Measurements from ENCODE around the gene DLX1.
"Not testable (repeated sequence)": the region's sequence is repeated elsewhere in the genome, so short reads cannot be mapped to it uniquely, and the experiment has no call there.

Gene DLX1

GRCh38 chr2:172060118-172060517 lies 25.2 kb upstream of the DLX1 start:
- H3K4me3 ChIP-seq (ENCODE audit: low read length); DNase-seq (ENCODE audit: low read depth, low spot score): not testable (repeated sequence)

- no peak for DNase-seq (ENCODE audit: low read depth, low spot score)
- H3K4me3 ChIP-seq (ENCODE audit: low read length) = no peak overlapping the region
Observed at GRCh38 chr2:172062402-172063004, 22.8 kb upstream of the DLX1 start.

- H3K4me3 ChIP-seq (ENCODE audit: low read length) = no peak overlapping the region
- DNase-seq (ENCODE audit: low read depth, low spot score) = no peak
Observed at GRCh38 chr2:172063446-172063845, 21.9 kb upstream of the DLX1 start.

- no peak for DNase-seq (ENCODE audit: low read depth, low spot score)
- no peak overlapping the region for H3K4me3 ChIP-seq (ENCODE audit: low read length)
Observed at GRCh38 chr2:172065111-172065510, 20.2 kb upstream of the DLX1 start.

GRCh38 chr2:172066394-172066886 lies 18.9 kb upstream of the DLX1 start:
- no peak overlapping the region for H3K4me3 ChIP-seq (ENCODE audit: low read length)
- no peak for DNase-seq (ENCODE audit: low read depth, low spot score)

GRCh38 chr2:172067905-172068304 lies 17.4 kb upstream of the DLX1 start:
- H3K4me3 ChIP-seq (ENCODE audit: low read length); DNase-seq (ENCODE audit: low read depth, low spot score): not testable (repeated sequence)

- no peak overlapping the region for H3K4me3 ChIP-seq (ENCODE audit: low read length)
- no peak for DNase-seq (ENCODE audit: low read depth, low spot score)
Observed at GRCh38 chr2:172070936-172071335, 14.4 kb upstream of the DLX1 start.

GRCh38 chr2:172072303-172072702 lies 13.0 kb upstream of the DLX1 start:
- no peak overlapping the region for H3K4me3 ChIP-seq (ENCODE audit: low read length)
- peak; percentile 35 for DNase-seq (ENCODE audit: low read depth, low spot score)

- DNase-seq (ENCODE audit: low read depth, low spot score) = no peak
- H3K4me3 ChIP-seq (ENCODE audit: low read length) = no peak overlapping the region
Observed at GRCh38 chr2:172072706-172073105, 12.6 kb upstream of the DLX1 start.

- no peak for DNase-seq (ENCODE audit: low read depth, low spot score)
- H3K4me3 ChIP-seq (ENCODE audit: low read length) = no peak overlapping the region
Observed at GRCh38 chr2:172073518-172073917, 11.8 kb upstream of the DLX1 start.

- no peak overlapping the region for H3K4me3 ChIP-seq (ENCODE audit: low read length)
- DNase-seq (ENCODE audit: low read depth, low spot score) = no peak
Observed at GRCh38 chr2:172074254-172074653, 11.1 kb upstream of the DLX1 start.

GRCh38 chr2:172079416-172079815 lies 5.9 kb upstream of the DLX1 start:
- H3K4me3 ChIP-seq (ENCODE audit: low read length) = no peak overlapping the region
- no peak for DNase-seq (ENCODE audit: low read depth, low spot score)

GRCh38 chr2:172079838-172080640 lies 5.3 kb upstream of the DLX1 start:
- DNase-seq (ENCODE audit: low read depth, low spot score) = no peak
- H3K4me3 ChIP-seq (ENCODE audit: low read length) = no peak overlapping the region

GRCh38 chr2:172080641-172081220 lies 4.6 kb upstream of the DLX1 start:
- no peak overlapping the region for H3K4me3 ChIP-seq (ENCODE audit: low read length)
- DNase-seq (ENCODE audit: low read depth, low spot score) = no peak

GRCh38 chr2:172081221-172082022 lies 3.9 kb upstream of the DLX1 start:
- no peak for DNase-seq (ENCODE audit: low read depth, low spot score)
- no peak overlapping the region for H3K4me3 ChIP-seq (ENCODE audit: low read length)

GRCh38 chr2:172082105-172082943 lies 3.0 kb upstream of the DLX1 start:
- H3K4me3 ChIP-seq (ENCODE audit: low read length) = no peak overlapping the region
- DNase-seq (ENCODE audit: low read depth, low spot score) = no peak

- no peak overlapping the region for H3K4me3 ChIP-seq (ENCODE audit: low read length)
- DNase-seq (ENCODE audit: low read depth, low spot score) = no peak
Observed at GRCh38 chr2:172082944-172083627, 2.2 kb upstream of the DLX1 start.

Data from Jurkat, Clone E6-1 (cell line).